HG03439 (cell line): ENCODE measurements around the gene HDAC4.
"Not testable (repeated sequence)": the region's sequence is repeated elsewhere in the genome, so short reads cannot be mapped to it uniquely, and the experiment has no call there.

Source experiments
- ATAC-seq: cut with Tn5 transposase; IDR thresholded peaks from one replicate; pipeline ENCODE4 v1.9.1; 2021; ENCODE audit warnings: mild to moderate bottlenecking, moderate library complexity; ENCODE audit not compliant: unreplicated experiment

Gene HDAC4

GRCh38 chr2:239285932-239286230, 114.9 kb downstream of the HDAC4 start:
- ATAC-seq = no peak

GRCh38 chr2:239285071-239285931, 115.5 kb downstream of the HDAC4 start:
- ATAC-seq = no peak

- no peak for ATAC-seq
Measured at GRCh38 chr2:239283961-239284795, 116.6 kb downstream of the HDAC4 start.

GRCh38 chr2:239283288-239283945, 117.4 kb downstream of the HDAC4 start:
- no peak for ATAC-seq

GRCh38 chr2:239282448-239283287, 118.2 kb downstream of the HDAC4 start:
- ATAC-seq = no peak

- ATAC-seq = not testable (repeated sequence)
Measured at GRCh38 chr2:239280296-239281017, 120.4 kb downstream of the HDAC4 start.

- no peak for ATAC-seq
Measured at GRCh38 chr2:239279508-239280295, 121.1 kb downstream of the HDAC4 start.

- no peak for ATAC-seq
Measured at GRCh38 chr2:239278941-239279365, 121.9 kb downstream of the HDAC4 start.

- ATAC-seq = no peak
Measured at GRCh38 chr2:239278361-239278760, 122.5 kb downstream of the HDAC4 start.

- no peak for ATAC-seq
Measured at GRCh38 chr2:239277401-239278085, 123.3 kb downstream of the HDAC4 start.

- ATAC-seq = no peak
Measured at GRCh38 chr2:239276851-239277250, 124.0 kb downstream of the HDAC4 start.

- ATAC-seq = no peak
Measured at GRCh38 chr2:239275847-239276831, 124.7 kb downstream of the HDAC4 start.

GRCh38 chr2:239275044-239275685, 125.7 kb downstream of the HDAC4 start:
- peak; percentile 78 for ATAC-seq

GRCh38 chr2:239274391-239275043, 126.3 kb downstream of the HDAC4 start:
- ATAC-seq = no peak

GRCh38 chr2:239273280-239274234, 127.3 kb downstream of the HDAC4 start:
- ATAC-seq = no peak
